MM.1S (cell line): ENCODE data around the gene SIL1.
"Not testable (repeated sequence)": the region's sequence is repeated elsewhere in the genome, so short reads cannot be mapped to it uniquely, and the experiment has no call there.

ENCODE experiments used
- DNase-seq: peaks from one replicate; pipeline ENCODE4 v3.0.0-alpha.2; 2015
- H2AFZ ChIP-seq: fragments of 300-600 bp; sonication (generic); 2 replicates; pipeline ENCODE4 v1.6.0; 2016; ENCODE audit warnings: antibody characterized with exemption, low read length
- H3F3A ChIP-seq: fragments of 300-600 bp; sonication (generic); 2 replicates; pipeline ENCODE4 v1.6.1; 2016; ENCODE audit warnings: mild to moderate bottlenecking, antibody characterized with exemption, low read length, moderate library complexity, mixed read lengths; ENCODE audit not compliant: insufficient read depth
- H3K27ac ChIP-seq: fragments of 300-600 bp; sonication (generic); 2 replicates; pipeline ENCODE4 v1.5.1; 2016; ENCODE audit warnings: mild to moderate bottlenecking, low read length
- H3K27me3 ChIP-seq: fragments of 300-600 bp; sonication (generic); replicated peaks from 2 replicates; pipeline ENCODE4 v1.6.0; 2016; ENCODE audit warnings: low read length; ENCODE audit not compliant: insufficient read depth
- H3K36me3 ChIP-seq: fragments of 300-600 bp; sonication (generic); replicated peaks from 2 replicates; pipeline ENCODE4 v1.6.1; 2016; ENCODE audit warnings: mild to moderate bottlenecking, low read length, mixed read lengths; ENCODE audit not compliant: insufficient read depth
- H3K4me1 ChIP-seq: fragments of 300-600 bp; sonication (generic); 2 replicates; pipeline ENCODE4 v1.6.1; 2016; ENCODE audit warnings: low read length, mixed read lengths
- H3K4me2 ChIP-seq: fragments of 300-600 bp; sonication (generic); 2 replicates; pipeline ENCODE4 v1.6.0; 2016; ENCODE audit warnings: low read depth, low read length
- H3K4me3 ChIP-seq: fragments of 300-600 bp; sonication (generic); 2 replicates; pipeline ENCODE4 v1.5.1; 2016; ENCODE audit warnings: low read length, mixed read lengths
- H3K79me2 ChIP-seq: fragments of 300-600 bp; sonication (generic); 2 replicates; pipeline ENCODE4 v1.6.1; 2016; ENCODE audit warnings: mixed run types, low read length, mixed read lengths
- H3K9ac ChIP-seq: fragments of 300-600 bp; sonication (generic); 2 replicates; pipeline ENCODE4 v1.6.1; 2016; ENCODE audit warnings: low read length, mixed read lengths
- H3K9me2 ChIP-seq: fragments of 300-600 bp; sonication (generic); replicated peaks from 2 replicates; pipeline ENCODE4 v1.6.1; 2016; ENCODE audit warnings: mild to moderate bottlenecking, low read length, mixed read lengths; ENCODE audit not compliant: insufficient read depth
- H3K9me3 ChIP-seq: fragments of 300-600 bp; sonication (generic); replicated peaks from 2 replicates; pipeline ENCODE4 v1.6.1; 2016; ENCODE audit warnings: mild to moderate bottlenecking, low read length, mixed read lengths; ENCODE audit not compliant: insufficient read depth
- H4K20me1 ChIP-seq: fragments of 300-600 bp; sonication (generic); 2 replicates; pipeline ENCODE4 v1.6.1; 2016; ENCODE audit warnings: mild to moderate bottlenecking, low read length, moderate library complexity, mixed read lengths; ENCODE audit not compliant: insufficient read depth
- EZH2 ChIP-seq: fragments of 300-600 bp; sonication (generic); optimal IDR thresholded peaks from 2 replicates; pipeline ENCODE3; 2017; ENCODE audit warnings: low read depth, mild to moderate bottlenecking, antibody characterized with exemption, low read length, mixed read lengths
- EZH2phosphoT487 ChIP-seq: fragments of 300-600 bp; sonication (generic); IDR thresholded peaks from 2 replicates; pipeline ENCODE4 v1.6.1; 2018; ENCODE audit warnings: antibody characterized with exemption, low read length
- TF ChIP-seq, protein P1 (sequence below): fragments of 300-600 bp; sonication (generic); IDR thresholded peaks from 2 replicates; pipeline ENCODE4 v1.5.1; 2016; ENCODE audit warnings: antibody characterized with exemption, low read length, mixed read lengths

The SIL1 gene

DNA sequence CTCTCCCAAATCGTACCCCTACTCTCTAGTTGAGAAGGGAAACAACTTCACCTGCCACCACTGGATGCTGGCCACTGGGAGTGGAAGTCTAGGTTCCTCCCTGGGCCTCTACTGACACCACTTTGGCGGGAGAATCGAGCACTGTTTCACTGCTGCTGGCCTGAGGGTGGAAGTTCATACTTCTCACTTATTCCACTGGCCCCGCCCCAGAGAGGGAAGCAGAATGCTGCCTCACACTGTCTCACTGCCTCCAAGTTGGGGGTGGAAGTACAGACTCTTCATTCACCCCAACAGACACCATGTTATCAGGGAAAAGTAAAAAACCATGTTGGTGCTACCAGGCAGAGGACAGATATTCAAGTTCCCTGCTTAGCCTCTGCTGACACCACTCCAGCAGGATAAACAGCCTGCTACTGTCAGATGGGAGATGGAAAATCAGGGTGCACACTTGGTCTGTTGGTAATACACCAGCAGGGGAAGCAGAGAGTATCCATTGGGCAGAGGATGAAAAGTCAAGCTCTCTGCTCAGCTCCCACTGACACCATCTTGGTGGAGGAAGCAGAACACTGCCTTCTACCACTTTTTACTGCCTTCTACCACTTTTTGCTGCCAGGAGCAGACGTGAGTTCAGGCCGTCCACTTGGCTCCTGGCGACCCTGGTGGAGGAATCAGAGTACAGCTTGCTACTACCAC is 159.4 kb downstream of the SIL1 start:
- Histone ChIP-seq H3K9me2 (no peaks in the 10 kb centered on the region), H2AFZ (no peak overlapping the region), H4K20me1 (no peaks in the 10 kb centered on the region), H3K79me2 (no peaks in the 10 kb centered on the region), H3K27ac (no peak overlapping the region), H3K9ac (no peak overlapping the region), H3K4me2 (no peak overlapping the region), H3F3A (no peaks in the 10 kb centered on the region), H3K36me3 (no peaks in the 10 kb centered on the region), H3K4me3 (no peak overlapping the region), H3K27me3 (no peaks in the 10 kb centered on the region), H3K9me3 (no peaks in the 10 kb centered on the region; the same call in 1 of the 2 replicates), H3K4me1 (no peaks in the 10 kb centered on the region)
- TF ChIP-seq EZH2phosphoT487: no peak
- TF ChIP-seq, protein P1, sequence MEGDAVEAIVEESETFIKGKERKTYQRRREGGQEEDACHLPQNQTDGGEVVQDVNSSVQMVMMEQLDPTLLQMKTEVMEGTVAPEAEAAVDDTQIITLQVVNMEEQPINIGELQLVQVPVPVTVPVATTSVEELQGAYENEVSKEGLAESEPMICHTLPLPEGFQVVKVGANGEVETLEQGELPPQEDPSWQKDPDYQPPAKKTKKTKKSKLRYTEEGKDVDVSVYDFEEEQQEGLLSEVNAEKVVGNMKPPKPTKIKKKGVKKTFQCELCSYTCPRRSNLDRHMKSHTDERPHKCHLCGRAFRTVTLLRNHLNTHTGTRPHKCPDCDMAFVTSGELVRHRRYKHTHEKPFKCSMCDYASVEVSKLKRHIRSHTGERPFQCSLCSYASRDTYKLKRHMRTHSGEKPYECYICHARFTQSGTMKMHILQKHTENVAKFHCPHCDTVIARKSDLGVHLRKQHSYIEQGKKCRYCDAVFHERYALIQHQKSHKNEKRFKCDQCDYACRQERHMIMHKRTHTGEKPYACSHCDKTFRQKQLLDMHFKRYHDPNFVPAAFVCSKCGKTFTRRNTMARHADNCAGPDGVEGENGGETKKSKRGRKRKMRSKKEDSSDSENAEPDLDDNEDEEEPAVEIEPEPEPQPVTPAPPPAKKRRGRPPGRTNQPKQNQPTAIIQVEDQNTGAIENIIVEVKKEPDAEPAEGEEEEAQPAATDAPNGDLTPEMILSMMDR: no peak
- TF ChIP-seq EZH2: no peak
- DNase-seq: no peak

DNA sequence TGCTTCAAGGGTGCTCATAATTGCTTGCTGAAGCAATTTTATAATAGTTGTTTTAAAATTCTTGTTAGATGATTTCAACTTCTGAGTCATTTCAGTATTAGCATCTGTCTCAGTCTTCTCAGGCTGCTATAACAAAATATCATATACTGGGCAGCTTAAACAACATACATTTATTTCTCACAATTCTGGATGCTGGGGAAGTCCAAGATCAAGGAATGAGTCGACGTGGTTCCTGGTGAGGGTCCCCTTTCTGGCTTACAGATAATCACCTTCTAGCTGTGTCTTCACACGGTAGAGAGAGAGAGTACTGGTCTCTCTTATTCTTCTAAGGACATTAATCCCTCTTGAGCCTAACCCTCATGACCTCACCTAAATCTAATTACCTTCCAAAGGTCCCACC is 160.4 kb downstream of the SIL1 start:
- no peaks in the 10 kb centered on the region for H3K79me2 ChIP-seq
- TF ChIP-seq EZH2 (no peak), EZH2phosphoT487 (no peak)
- TF ChIP-seq, protein P1: no peak
- no peaks in the 10 kb centered on the region for H4K20me1 ChIP-seq
- no peaks in the 10 kb centered on the region for H3K27me3 ChIP-seq
- no peaks in the 10 kb centered on the region for H3K9me2 ChIP-seq
- no peak overlapping the region for H3K9ac ChIP-seq
- H2AFZ ChIP-seq: no peak overlapping the region
- H3K36me3 ChIP-seq: no peaks in the 10 kb centered on the region
- DNase-seq: no peak
- no peak overlapping the region for H3K4me2 ChIP-seq
- H3K27ac ChIP-seq: no peak overlapping the region
- H3K4me1 ChIP-seq: no peaks in the 10 kb centered on the region
- no peak overlapping the region for H3K4me3 ChIP-seq
- H3F3A ChIP-seq: no peaks in the 10 kb centered on the region
- no peaks in the 10 kb centered on the region; the same call in 1 of the 2 replicates for H3K9me3 ChIP-seq

DNA sequence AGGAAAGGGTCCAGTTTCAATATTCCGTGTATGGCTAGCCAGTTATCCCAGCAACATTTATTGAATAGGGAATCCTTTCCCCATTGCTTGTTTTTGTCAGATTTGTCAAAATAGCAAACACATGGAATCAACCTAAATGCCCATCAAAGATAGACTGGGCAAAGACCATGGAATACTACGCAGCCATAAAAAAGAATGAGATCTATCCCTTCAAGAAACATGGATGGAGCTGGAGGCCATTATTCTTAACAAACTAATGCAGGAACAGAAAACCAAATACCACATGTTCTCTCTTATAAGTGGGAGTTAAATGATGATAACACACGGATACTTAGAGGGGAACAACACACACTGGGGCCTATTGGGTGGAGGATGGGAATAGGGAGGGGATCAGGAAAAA is 161.8 kb downstream of the SIL1 start:
- not testable (repeated sequence) for H3K9ac ChIP-seq, H3K9me3 ChIP-seq, H4K20me1 ChIP-seq, H3K36me3 ChIP-seq, H3K9me2 ChIP-seq, H3K4me1 ChIP-seq, H3K27me3 ChIP-seq, H2AFZ ChIP-seq, H3K27ac ChIP-seq, H3K79me2 ChIP-seq, DNase-seq, H3K4me3 ChIP-seq, H3K4me2 ChIP-seq, H3F3A ChIP-seq

DNA sequence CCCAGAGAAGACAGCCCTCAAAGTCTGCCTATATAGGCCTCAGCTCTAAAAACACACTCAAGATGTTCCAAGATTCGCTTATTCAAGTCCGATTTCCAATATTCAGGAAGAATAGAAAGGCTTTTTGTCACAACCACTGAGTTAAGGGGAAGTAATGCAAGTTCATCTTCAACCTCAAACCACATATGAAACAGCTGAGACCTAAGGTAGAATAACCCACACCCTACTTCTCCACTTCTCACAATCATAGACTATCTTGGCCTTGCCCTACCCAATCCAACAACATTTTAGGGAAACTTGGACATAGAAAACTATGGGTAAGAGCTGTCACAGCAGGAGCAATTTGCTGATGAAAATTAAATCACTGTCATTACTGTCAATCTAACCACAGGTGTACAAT is 171.0 kb downstream of the SIL1 start:
- no peaks in the 10 kb centered on the region for H4K20me1 ChIP-seq
- no peaks in the 10 kb centered on the region for H3F3A ChIP-seq
- no peak overlapping the region for H3K4me3 ChIP-seq
- no peak for DNase-seq
- no peaks in the 10 kb centered on the region for H3K79me2 ChIP-seq
- no peak overlapping the region for H3K9ac ChIP-seq
- TF ChIP-seq EZH2phosphoT487 (no peak), EZH2 (no peak)
- TF ChIP-seq, protein P1: no peak
- H3K9me3 ChIP-seq: no peaks in the 10 kb centered on the region
- H3K27ac ChIP-seq: no peak overlapping the region
- H2AFZ ChIP-seq: no peak overlapping the region
- no peaks in the 10 kb centered on the region for H3K4me1 ChIP-seq
- no peaks in the 10 kb centered on the region for H3K9me2 ChIP-seq
- H3K36me3 ChIP-seq: no peaks in the 10 kb centered on the region
- no peaks in the 10 kb centered on the region for H3K27me3 ChIP-seq
- no peak overlapping the region for H3K4me2 ChIP-seq
